ENCODE data around the gene FAM98B.

- TF ChIP-seq POLR2AphosphoS5 (IDR thresholded peaks at IDR 0.05), result no peak
- no peak for TF ChIP-seq POLR2A (IDR thresholded peaks at IDR 0.05)
These were observed 80.8 kb downstream of the FAM98B start for GRCh38 chr15:38534691-38535090.
